Muscle layer of duodenum (tissue), 2 donors: ENCODE data around the gene ARMCX2.

Experiments used
- H3K27ac ChIP-seq: one replicate; pipeline ENCODE4 v1.7.0; 2013; ENCODE audit warnings: mild to moderate bottlenecking, low read length
- H3K27me3 ChIP-seq: one replicate; pipeline ENCODE4 v1.7.0; 2013; ENCODE audit warnings: low read depth, mild to moderate bottlenecking, control low read depth, low read length
- H3K36me3 ChIP-seq, 2 donors: one replicate each; pipeline ENCODE4 v1.7.0; 2013; ENCODE audit warnings: low read length in 2 of 2, control low read depth in 1 of 2, mild to moderate bottlenecking in 1 of 2; ENCODE audit not compliant: insufficient read depth in 2 of 2, control insufficient read depth in 1 of 2
- H3K4me1 ChIP-seq, 2 donors: one replicate each; pipeline ENCODE4 v1.7.0; 2013; ENCODE audit warnings: low read length in 2 of 2, mild to moderate bottlenecking in 2 of 2, control low read depth in 1 of 2, moderate library complexity in 1 of 2; ENCODE audit not compliant: insufficient read depth in 2 of 2, control insufficient read depth in 1 of 2
- H3K4me3 ChIP-seq, 2 donors: one replicate each; pipeline ENCODE4 v1.7.0; 2013; ENCODE audit warnings: low read length in 2 of 2, low read depth in 1 of 2, mild to moderate bottlenecking in 1 of 2
- H3K9me3 ChIP-seq, 2 donors: one replicate each; pipeline ENCODE4 v1.7.0; 2013; ENCODE audit warnings: low read length in 2 of 2, control low read depth in 1 of 2, mild to moderate bottlenecking in 1 of 2; ENCODE audit not compliant: control insufficient read depth in 1 of 2
- donor health status: healthy.

Gene ARMCX2

DNA sequence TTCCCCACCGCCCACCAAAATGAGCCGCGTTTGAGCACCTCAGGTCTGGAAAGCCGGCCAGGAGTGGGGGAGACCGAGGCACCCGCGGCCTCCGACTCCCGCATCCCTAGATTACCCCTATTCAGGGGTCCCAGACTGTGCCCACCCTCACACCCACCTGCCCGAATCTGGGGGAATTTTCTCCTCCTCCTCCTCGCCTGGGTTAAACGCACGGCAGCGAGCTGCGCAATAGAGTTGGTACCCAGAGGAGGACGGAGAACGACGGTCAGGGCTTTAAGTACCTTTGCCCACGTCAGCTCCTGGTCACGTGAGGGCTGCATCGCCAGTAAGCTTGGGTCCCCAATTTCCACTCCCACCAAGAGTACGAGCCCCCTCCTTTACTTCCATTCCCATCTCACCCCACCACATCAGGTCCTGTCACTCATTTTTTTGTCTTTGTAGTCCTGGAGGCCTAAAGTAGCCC is at the start of gene ARMCX2:
TSS of gene ARMCX2 (minus strand) at position 250 of the 463 bp plus-strand sequence. CDS start 2,262 bp downstream, outside the sequence.
- H3K36me3 ChIP-seq, result peaks cover 0 to 8% of the 10 kb centered on the region in 2 donors
- H3K4me3 ChIP-seq, result peak within 1 kb of the TSS; percentile 70 to 81
- H3K4me1 ChIP-seq, result peaks cover 0 to 17% of the 10 kb centered on the region in 2 donors
- H3K9me3 ChIP-seq, result no peaks in the 10 kb centered on the region
- no peaks in the 10 kb centered on the region for H3K27me3 ChIP-seq
- H3K27ac ChIP-seq, result peak within 1 kb of the TSS; percentile 45

DNA sequence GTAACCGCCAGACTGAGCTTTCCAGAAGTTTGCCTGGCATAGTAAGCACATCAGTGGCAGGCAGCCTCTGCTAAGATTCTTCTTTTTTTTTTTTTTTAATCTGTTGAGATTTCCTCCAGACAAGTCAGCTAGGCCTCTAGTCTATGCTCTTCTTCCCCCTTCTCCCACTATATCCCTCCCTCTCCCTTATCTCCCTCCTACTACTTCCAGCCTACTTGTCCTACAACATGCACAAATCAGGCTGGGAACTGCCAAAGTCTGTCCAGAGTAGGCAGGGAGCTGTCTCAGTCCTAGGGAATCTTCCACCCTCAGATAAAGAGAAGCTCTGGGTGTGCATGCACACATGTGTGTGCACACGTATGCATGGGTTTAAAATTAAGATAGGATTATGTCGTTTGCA is 49.7 kb upstream of the ARMCX2 start:
- Histone ChIP-seq H3K27me3 (no peaks in the 10 kb centered on the region), H3K4me3 (no peak overlapping the region), H3K36me3 (no peaks in the 10 kb centered on the region), H3K27ac (no peak overlapping the region), H3K9me3 (no peaks in the 10 kb centered on the region), H3K4me1 (no peaks in the 10 kb centered on the region)

DNA sequence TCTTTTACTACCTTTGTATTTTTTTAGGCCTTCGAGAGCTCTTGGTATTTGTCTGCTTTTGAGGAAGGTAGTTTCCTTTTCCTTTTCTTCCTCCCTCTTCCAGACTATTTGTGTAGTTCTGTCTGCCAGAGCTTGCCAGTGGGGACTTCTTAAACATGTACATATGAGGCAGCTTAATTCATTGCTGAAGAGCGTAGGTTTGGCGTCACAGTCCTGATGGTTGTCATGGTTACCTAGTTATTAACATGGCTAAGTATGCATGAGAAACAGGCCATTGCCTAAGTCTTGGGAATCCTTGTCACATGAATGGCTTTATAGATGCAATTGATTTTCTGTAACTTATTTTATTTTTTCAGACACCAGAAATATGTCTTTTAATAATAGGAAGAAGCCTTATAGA is 48.5 kb upstream of the ARMCX2 start:
- no peaks in the 10 kb centered on the region for H3K36me3 ChIP-seq
- H3K27ac ChIP-seq, result no peak overlapping the region
- H3K27me3 ChIP-seq, result no peaks in the 10 kb centered on the region
- H3K9me3 ChIP-seq, result no peaks in the 10 kb centered on the region
- H3K4me1 ChIP-seq, result no peaks in the 10 kb centered on the region
- no peak overlapping the region for H3K4me3 ChIP-seq

DNA sequence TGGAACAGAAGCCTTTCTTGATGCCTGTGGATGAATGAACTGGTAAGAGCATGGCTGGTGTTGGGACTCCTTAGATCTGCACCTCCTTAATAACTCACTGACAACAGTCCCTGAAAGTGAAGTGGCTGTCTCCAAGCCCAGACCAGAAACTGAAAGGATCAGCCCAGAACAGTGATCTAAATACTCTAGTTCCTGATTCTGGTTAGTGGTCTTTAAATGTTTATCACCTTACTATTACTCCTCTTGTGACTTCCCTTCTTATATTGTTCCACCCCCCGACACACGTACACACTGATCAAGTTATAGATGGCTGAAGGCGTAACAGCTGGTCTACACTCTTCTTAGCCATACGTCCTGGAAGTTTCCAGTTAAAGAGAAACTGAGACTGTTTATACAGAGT is 33.8 kb upstream of the ARMCX2 start:
- Histone ChIP-seq H3K4me1 (no peaks in the 10 kb centered on the region), H3K27ac (no peak overlapping the region), H3K9me3 (no peaks in the 10 kb centered on the region), H3K4me3 (no peak overlapping the region), H3K27me3 (no peaks in the 10 kb centered on the region), H3K36me3 (no peaks in the 10 kb centered on the region)

- no peaks in the 10 kb centered on the region for H3K27me3 ChIP-seq
- H3K9me3 ChIP-seq, result no peaks in the 10 kb centered on the region
- H3K36me3 ChIP-seq, result no peaks in the 10 kb centered on the region
- no peaks in the 10 kb centered on the region for H3K4me1 ChIP-seq
- H3K27ac ChIP-seq, result no peak overlapping the region
- H3K4me3 ChIP-seq, result no peak overlapping the region
Measured at GRCh38 chrX:101691835-101692234, 32.2 kb upstream of the ARMCX2 start.

DNA sequence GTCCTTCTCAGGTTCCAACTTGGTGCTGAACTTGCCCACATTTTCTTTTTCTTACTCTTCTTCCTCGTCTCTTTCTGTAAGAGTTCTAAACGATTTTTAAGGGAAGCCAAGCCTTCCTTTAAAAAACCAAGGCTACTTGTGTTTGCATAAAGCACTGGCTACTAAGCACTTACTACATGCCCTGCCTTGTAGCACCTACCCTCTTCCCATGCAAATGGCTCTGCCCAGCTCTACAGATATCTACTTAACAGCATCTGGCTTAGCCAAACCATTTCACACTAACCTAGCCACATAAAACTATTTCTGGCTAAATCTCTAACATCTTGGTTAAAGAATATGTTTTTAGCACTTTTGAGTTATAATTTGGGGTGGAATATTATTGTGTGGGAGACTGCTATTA is 26.9 kb upstream of the ARMCX2 start:
- Histone ChIP-seq H3K27ac (no peak overlapping the region), H3K4me3 (no peak overlapping the region), H3K9me3 (no peaks in the 10 kb centered on the region), H3K36me3 (no peaks in the 10 kb centered on the region), H3K27me3 (no peaks in the 10 kb centered on the region), H3K4me1 (no peaks in the 10 kb centered on the region)

DNA sequence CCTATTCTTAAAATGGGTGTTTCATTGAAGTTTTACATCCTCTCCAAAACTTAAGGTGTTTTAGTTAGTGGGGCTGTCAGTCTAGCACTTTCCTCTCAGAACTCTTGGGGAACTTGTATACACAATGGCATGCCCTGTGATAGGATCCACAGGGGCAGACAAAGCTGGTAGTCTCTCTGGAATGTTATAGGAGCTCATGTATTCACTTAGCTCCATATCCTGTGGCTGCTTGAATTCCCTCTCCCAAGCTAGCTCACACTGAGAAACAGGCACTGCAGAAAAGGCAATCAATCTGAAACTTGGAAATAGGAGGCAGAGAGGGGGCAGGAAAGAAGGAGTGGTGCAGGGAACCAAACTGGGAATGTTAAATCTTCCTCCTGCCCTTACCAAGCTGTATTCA is 26.3 kb upstream of the ARMCX2 start:
- H3K27me3 ChIP-seq, result no peaks in the 10 kb centered on the region
- H3K4me1 ChIP-seq, result no peaks in the 10 kb centered on the region
- no peak overlapping the region for H3K4me3 ChIP-seq
- H3K36me3 ChIP-seq, result no peaks in the 10 kb centered on the region
- no peak overlapping the region for H3K27ac ChIP-seq
- H3K9me3 ChIP-seq, result no peaks in the 10 kb centered on the region

GRCh38 chrX:101682723-101683122 is 23.1 kb upstream of the ARMCX2 start:
- Histone ChIP-seq H3K27me3 (no peaks in the 10 kb centered on the region), H3K27ac (no peak overlapping the region), H3K36me3 (no peaks in the 10 kb centered on the region), H3K4me1 (no peaks in the 10 kb centered on the region), H3K9me3 (no peaks in the 10 kb centered on the region), H3K4me3 (no peak overlapping the region)

DNA sequence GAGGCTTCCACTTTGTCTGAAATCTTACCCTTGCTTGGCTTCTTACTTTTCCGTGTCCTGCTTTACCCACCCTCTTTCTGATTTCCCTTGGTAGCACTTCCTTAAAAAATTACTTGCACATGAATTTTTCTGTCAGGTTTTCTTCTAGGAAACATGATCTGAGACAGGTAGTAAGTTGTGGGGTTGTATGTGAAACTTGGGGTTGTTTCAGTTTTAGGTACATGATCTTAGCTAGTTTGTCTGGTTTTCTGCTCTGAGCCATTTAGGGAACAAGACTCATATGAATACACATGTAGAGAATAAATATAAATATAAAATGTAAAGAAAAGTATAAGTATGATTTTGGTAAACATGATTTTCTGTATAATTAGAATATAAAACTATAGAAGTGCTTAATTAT is 17.4 kb upstream of the ARMCX2 start:
- no peak overlapping the region for H3K27ac ChIP-seq
- H3K9me3 ChIP-seq, result no peaks in the 10 kb centered on the region
- H3K27me3 ChIP-seq, result no peaks in the 10 kb centered on the region
- no peak overlapping the region for H3K4me3 ChIP-seq
- H3K36me3 ChIP-seq, result no peaks in the 10 kb centered on the region
- no peaks in the 10 kb centered on the region for H3K4me1 ChIP-seq

- no peak overlapping the region for H3K27ac ChIP-seq
- H3K4me1 ChIP-seq, result no peaks in the 10 kb centered on the region
Measured at GRCh38 chrX:101676571-101676970, 16.9 kb upstream of the ARMCX2 start.

DNA sequence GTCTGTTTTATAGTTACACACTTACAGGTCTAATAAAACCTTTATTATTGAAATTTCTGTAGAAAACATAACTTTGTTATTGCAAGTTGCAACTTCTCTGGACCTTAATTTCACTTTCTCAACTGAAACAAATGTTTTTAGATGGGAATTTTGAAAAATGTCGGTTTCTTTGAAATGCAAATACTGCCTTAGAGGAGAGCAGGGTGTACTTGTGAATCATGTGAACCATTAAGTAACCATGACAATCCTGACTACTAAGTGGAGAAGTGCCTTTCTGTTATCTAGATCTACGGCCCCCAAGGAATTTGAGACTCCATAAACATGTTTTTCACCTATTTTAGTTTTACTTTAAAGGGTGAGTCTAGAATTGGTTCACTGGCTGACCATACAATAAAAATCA is 8.5 kb upstream of the ARMCX2 start:
- Histone ChIP-seq H3K4me1 (no peaks in the 10 kb centered on the region), H3K9me3 (no peaks in the 10 kb centered on the region), H3K36me3 (no peaks in the 10 kb centered on the region), H3K27me3 (no peaks in the 10 kb centered on the region), H3K27ac (no peak overlapping the region), H3K4me3 (no peak overlapping the region)

More at GRCh38 chrX:101676571-101676970, 16.9 kb upstream of the ARMCX2 start:
- H3K36me3 ChIP-seq, result no peaks in the 10 kb centered on the region
- no peak overlapping the region for H3K4me3 ChIP-seq
- H3K9me3 ChIP-seq, result no peaks in the 10 kb centered on the region
- H3K27me3 ChIP-seq, result no peaks in the 10 kb centered on the region

DNA sequence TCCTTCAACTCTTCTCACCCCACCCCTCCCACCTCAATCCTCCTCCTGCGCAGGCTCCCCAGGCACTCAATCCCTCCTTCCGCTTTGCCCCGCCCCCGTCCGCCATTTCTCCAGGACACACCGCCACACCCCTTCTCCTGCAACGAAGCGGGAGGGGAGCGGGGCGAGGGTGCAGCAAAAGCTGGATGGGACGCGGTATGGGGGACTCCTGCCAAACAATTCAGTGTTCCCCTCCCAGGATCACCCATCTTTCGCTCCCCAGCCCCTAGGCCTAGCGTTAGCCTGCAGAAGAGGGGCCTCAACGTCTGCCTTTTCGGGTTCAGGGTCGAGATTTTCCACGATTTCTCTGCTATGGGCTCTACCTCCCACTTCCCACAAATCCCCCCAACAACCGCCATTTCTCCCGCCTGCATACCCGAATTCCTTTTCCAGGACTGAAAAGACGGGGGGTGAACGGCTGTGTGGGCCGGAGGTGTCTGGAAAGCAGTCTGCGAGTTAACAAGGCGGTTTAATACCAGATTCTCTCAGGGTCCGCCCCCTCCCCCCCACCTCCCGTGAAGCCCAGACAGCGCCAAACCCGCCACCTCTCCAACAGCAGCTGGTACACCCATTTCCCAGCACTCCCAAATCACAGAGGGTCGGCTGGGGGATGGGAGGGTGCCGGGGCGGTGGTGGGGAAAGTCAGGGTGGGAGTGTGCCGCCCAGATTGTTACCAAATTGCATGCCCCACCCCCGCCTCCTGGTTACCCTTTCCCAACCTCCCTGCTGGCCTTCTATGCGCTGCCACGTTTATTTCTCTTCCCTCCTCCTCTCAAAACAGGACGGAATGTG is 774 bp downstream of the ARMCX2 start:
- peak overlapping the region; percentile 70 to 81 for H3K4me3 ChIP-seq
- H3K4me1 ChIP-seq, result peaks cover 0 to 17% of the 10 kb centered on the region in 2 donors
- no peaks in the 10 kb centered on the region for H3K9me3 ChIP-seq
- H3K27me3 ChIP-seq, result no peaks in the 10 kb centered on the region
- peak overlapping the region; percentile 45 for H3K27ac ChIP-seq
- H3K36me3 ChIP-seq, result peaks cover 0 to 8% of the 10 kb centered on the region in 2 donors
